ENCODE measurements around the gene KCTD6. TPM values are rescaled to one million over a fixed set of nuclear protein-coding genes. Genes with fewer than 3 reads are reported as not detected.

The KCTD6 gene
- total RNA-seq, 2 experiments from 2014 or later = 16.4 to 17.1 TPM

DNA sequence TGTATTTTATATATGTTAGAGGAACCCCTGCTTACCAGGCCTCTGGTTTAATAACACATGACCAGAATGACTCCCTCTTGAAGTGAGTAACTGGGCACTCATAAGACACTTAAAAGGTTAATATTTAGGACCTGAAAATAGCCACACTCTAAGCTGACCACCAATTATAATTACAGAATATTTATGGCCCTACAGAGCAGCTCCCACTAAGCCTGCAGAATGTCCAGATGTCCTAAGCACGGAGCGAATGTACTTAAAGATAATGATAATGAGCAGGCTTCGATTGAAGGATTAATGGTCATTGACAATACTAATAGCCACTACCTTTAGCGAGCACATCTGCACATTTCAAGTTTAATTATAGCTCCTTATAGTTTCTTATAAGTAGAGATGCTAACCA lies 22.8 kb upstream of the KCTD6 start:
- TF ChIP-seq CTCF (conservative IDR thresholded peaks at IDR 0.05; ENCODE audit: low read length) = no peak
- TF ChIP-seq EZH2phosphoT487 (IDR thresholded peaks at IDR 0.05; ENCODE audit: borderline replicate concordance, low read depth, low read length) = no peak
- DNase-seq (ENCODE audit: low spot score) = no peak
- H3K36me3 ChIP-seq (ENCODE audit: insufficient read depth, low read length) = no peaks in the 10 kb centered on the region
- H3K4me2 ChIP-seq (ENCODE audit: low read length) = no peak overlapping the region
- BruUV-seq (replicated peaks) = no TSS peak
- ChIA-PET POLR2A (interaction anchor here (0.6 to 0.7 kb wide), 2 partner anchors 13 to 28 kb away, joined by 3 read pairs; no protein-coding TSS in a partner anchor), CTCF (ENCODE audit: unreplicated experiment) (no interaction called here)
- intact Hi-C loops (cut with micrococcal nuclease; ENCODE audit: unreplicated experiment) = loop anchor here (10.0 kb wide), 1 partner anchor 166 kb away; no protein-coding TSS in a partner anchor
- no peaks in the 10 kb centered on the region for H4K20me1 ChIP-seq (ENCODE audit: insufficient read depth, low read length)
- no peak overlapping the region for H2AFZ ChIP-seq (ENCODE audit: low read length)
- peaks cover 1% of the 10 kb centered on the region for H3K4me1 ChIP-seq (ENCODE audit: insufficient read depth, low read length, poor library complexity, severe bottlenecking)
- no peak overlapping the region for H3K27ac ChIP-seq (ENCODE audit: low read depth, low read length, poor library complexity, severe bottlenecking)
- H3K9me2 ChIP-seq (ENCODE audit: insufficient read depth, low read length) = no peaks in the 10 kb centered on the region
- no peaks in the 10 kb centered on the region for H3K9me3 ChIP-seq (ENCODE audit: low read length)
- no peaks in the 10 kb centered on the region for H3K79me2 ChIP-seq (ENCODE audit: insufficient read depth, low read depth, low read length)
- no peak overlapping the region for H3K4me3 ChIP-seq (ENCODE audit: low read depth, low read length, poor library complexity, severe bottlenecking)

DNA sequence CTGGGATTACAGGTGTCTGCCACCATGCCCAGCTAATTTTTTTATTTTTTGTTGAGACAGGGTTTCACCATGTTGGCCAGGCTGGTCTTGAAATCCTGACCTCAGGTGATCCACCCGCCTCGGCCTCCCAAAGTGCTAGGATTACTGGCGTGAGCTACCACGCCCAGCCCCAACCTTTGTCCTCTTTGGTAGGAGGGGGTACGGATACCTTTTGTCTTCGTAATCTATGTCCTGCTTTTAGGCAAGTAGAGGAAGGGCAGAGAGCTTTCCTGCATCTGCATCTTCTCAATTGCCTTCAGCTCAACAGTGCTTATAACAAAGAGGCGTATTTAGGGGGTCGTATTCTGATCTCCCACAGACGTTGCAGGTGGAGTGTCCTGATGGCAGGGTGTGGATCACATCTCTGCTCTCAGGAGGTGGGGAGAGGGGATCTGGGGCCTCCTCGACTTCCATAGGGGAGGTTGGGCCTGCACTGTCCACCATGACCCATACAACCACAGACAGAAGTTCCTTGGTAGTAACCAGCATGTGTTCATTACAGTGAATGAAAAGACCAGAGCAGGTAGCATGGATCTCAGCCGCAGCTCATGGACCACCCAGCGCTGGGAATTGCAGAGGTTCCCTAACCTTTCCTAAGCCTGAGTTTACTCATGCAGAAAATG lies 21.4 kb upstream of the KCTD6 start:
- H3K79me2 ChIP-seq (ENCODE audit: insufficient read depth, low read depth, low read length) = no peaks in the 10 kb centered on the region
- no TSS peak for BruUV-seq (replicated peaks)
- no peak overlapping the region for H3K4me2 ChIP-seq (ENCODE audit: low read length)
- POLR2A ChIA-PET = interaction anchor here (0.5 to 1.2 kb wide), 4 partner anchors 17 to 148 kb away, joined by 3 to 5 read pairs (median 3); no protein-coding TSS in a partner anchor
- no peak overlapping the region for H3K27ac ChIP-seq (ENCODE audit: low read depth, low read length, poor library complexity, severe bottlenecking)
- no peaks in the 10 kb centered on the region for H3K9me2 ChIP-seq (ENCODE audit: insufficient read depth, low read length)
- peaks cover 15% of the 10 kb centered on the region for H3K4me1 ChIP-seq (ENCODE audit: insufficient read depth, low read length, poor library complexity, severe bottlenecking)
- no peak overlapping the region for H2AFZ ChIP-seq (ENCODE audit: low read length)
- H4K20me1 ChIP-seq (ENCODE audit: insufficient read depth, low read length) = no peaks in the 10 kb centered on the region
- CTCF ChIA-PET (ENCODE audit: unreplicated experiment) = no interaction called here
- no peak for DNase-seq (ENCODE audit: low spot score)
- H3K9me3 ChIP-seq (ENCODE audit: low read length) = no peaks in the 10 kb centered on the region
- intact Hi-C loops (cut with micrococcal nuclease; ENCODE audit: unreplicated experiment) = no loop called here
- H3K4me3 ChIP-seq (ENCODE audit: low read depth, low read length, poor library complexity, severe bottlenecking) = no peak overlapping the region
- H3K36me3 ChIP-seq (ENCODE audit: insufficient read depth, low read length) = no peaks in the 10 kb centered on the region
- no peak for TF ChIP-seq CTCF (conservative IDR thresholded peaks at IDR 0.05; ENCODE audit: low read length)
- no peak for TF ChIP-seq EZH2phosphoT487 (IDR thresholded peaks at IDR 0.05; ENCODE audit: borderline replicate concordance, low read depth, low read length)
